ENCODE results near the gene PTGES3L.

- TF ChIP-seq CTCF (optimal IDR thresholded peaks at IDR 0.05 in 1 of 3, IDR thresholded peaks at IDR 0.05 in 1 of 3, conservative IDR thresholded peaks at IDR 0.05 in 1 of 3; ENCODE audit: extremely low read depth in 1 of 3, insufficient read depth in 2 of 3, low read length in 3 of 3), result no peak
- no peak for TF ChIP-seq EZH2 (IDR thresholded peaks at IDR 0.05; ENCODE audit: low read length)
Observed at GRCh38 chr17:42985225-42985624, 5.3 kb upstream of the PTGES3L start.
